Measurements from ENCODE around the gene SNAPC4. TPM values are rescaled to one million over a fixed set of nuclear protein-coding genes. Genes with fewer than 3 reads are reported as not detected.

Gene SNAPC4
- total and polyA plus RNA-seq, 9 donors: 3.7 to 9.6 (median 8.7) TPM

DNA sequence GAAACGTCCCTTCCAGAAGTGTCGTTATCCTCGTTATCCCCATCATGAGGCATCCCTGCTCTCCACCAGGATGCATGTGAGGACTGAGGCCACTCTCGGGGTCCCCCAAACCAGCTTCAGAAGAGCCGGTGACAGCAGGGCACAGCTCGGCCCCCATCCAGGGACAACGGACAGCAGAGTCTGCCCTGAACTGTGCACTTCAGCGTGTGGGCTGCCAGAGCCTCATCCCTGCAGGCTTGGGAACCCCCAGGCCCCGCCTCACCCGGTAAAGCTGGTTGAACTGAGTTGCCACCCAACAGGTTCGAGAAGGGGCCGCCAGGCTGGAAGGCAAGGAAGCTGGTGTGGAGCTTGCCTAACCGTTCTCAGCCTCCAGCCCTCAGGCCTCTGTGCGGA lies 25.8 kb downstream of the SNAPC4 start:
- Histone ChIP-seq H3K27ac (no peak overlapping the region), H3K36me3 (no peaks in the 10 kb centered on the region), H3K27me3 (no peaks in the 10 kb centered on the region), H3K4me3 (no peak overlapping the region), H3K9me3 (no peaks in the 10 kb centered on the region), H3K4me1 (ENCODE audit: insufficient read depth) (no peaks in the 10 kb centered on the region)
- intact Hi-C loops (cut with DNase I): no loop called here
- TF ChIP-seq EP300 (IDR thresholded peaks at IDR 0.05): no peak
- TF ChIP-seq, protein P1, sequence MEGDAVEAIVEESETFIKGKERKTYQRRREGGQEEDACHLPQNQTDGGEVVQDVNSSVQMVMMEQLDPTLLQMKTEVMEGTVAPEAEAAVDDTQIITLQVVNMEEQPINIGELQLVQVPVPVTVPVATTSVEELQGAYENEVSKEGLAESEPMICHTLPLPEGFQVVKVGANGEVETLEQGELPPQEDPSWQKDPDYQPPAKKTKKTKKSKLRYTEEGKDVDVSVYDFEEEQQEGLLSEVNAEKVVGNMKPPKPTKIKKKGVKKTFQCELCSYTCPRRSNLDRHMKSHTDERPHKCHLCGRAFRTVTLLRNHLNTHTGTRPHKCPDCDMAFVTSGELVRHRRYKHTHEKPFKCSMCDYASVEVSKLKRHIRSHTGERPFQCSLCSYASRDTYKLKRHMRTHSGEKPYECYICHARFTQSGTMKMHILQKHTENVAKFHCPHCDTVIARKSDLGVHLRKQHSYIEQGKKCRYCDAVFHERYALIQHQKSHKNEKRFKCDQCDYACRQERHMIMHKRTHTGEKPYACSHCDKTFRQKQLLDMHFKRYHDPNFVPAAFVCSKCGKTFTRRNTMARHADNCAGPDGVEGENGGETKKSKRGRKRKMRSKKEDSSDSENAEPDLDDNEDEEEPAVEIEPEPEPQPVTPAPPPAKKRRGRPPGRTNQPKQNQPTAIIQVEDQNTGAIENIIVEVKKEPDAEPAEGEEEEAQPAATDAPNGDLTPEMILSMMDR (IDR thresholded peaks at IDR 0.05): no peak
- TF ChIP-seq POLR2A (IDR thresholded peaks at IDR 0.05): no peak
- no peak for DNase-seq
- 77 to 86% (median 84%) methylated on average over 14 of the region's 14 CpGs for WGBS, 3 donors

DNA sequence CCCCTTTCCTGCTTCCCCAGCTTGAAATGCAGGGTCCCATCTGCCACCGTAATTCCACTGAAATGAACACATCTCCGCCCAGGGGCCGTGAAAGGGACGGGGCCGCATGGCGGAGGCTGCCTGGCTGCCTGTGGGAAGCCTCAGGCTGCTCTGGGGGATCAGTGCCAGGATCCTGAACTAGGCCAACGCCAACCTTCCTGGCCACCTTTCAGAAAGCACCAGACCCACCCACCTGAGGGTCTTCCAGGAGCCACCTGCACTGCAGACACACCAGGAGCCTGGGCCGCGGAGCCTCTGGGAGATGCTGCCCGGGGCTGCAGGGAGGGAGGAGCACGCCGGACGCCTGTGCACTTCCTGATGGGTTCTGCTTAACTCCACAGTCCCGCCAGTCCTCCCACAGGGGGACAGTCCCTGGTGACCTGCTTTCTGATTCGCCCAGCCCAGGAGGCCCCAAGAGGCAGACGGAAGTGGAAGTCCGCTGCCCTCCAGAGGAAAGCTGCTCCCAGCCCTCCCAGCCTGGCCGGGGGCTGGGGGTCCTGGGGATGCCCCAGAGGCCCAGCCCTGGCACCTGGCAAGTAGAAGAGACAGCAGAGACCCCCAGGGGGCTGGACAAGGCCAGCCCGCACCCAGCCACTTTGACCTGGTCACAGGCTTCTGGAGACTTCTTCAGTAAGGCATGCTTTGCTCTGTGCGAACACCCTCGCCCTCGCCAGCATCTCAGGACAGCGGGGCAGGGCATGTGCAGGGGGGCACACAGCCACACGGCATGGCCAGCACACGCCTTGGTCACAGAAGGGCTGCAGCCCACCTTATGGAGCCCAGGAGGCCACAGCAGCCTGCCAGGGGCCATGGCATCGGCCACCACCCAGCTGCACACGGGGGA lies 26.4 kb downstream of the SNAPC4 start, which contains the start of gene CARD9:
CARD9 (minus strand) TSS at position 370 of the 883 bp plus-strand sequence. CDS start 1,591 bp downstream, outside the sequence.
- TF ChIP-seq EP300 (IDR thresholded peaks at IDR 0.05) (no peak), POLR2A (IDR thresholded peaks at IDR 0.05) (no peak)
- TF ChIP-seq, protein P1 (IDR thresholded peaks at IDR 0.05): no peak
- Histone ChIP-seq H3K36me3 (no peaks in the 10 kb centered on the region), H3K27me3 (no peaks in the 10 kb centered on the region), H3K4me3 (no peak within 1 kb of the TSS), H3K9me3 (no peaks in the 10 kb centered on the region), H3K27ac (no peak within 1 kb of the TSS), H3K4me1 (ENCODE audit: insufficient read depth) (no peaks in the 10 kb centered on the region)
- intact Hi-C loops (cut with DNase I): no loop called here
- DNase-seq: no peak
- WGBS, 3 donors: 62 to 66% (median 65%) methylated on average over 19 to 27 of the region's 27 CpGs

GRCh38 chr9:136372561-136373299 lies 27.2 kb downstream of the SNAPC4 start:
- TF ChIP-seq POLR2A (IDR thresholded peaks at IDR 0.05) (no peak), EP300 (IDR thresholded peaks at IDR 0.05) (no peak)
- TF ChIP-seq, protein P1 (IDR thresholded peaks at IDR 0.05): no peak
- Histone ChIP-seq H3K9me3 (no peaks in the 10 kb centered on the region), H3K4me3 (no peak overlapping the region), H3K36me3 (no peaks in the 10 kb centered on the region), H3K27me3 (no peaks in the 10 kb centered on the region), H3K4me1 (ENCODE audit: insufficient read depth) (no peaks in the 10 kb centered on the region), H3K27ac (no peak overlapping the region)
- intact Hi-C loops (cut with DNase I): no loop called here
- DNase-seq: peak in 3 of 5 donors; percentile 52 to 71 (median 52)
- WGBS, 3 donors: 18 to 21% (median 21%) methylated on average over 12 to 21 of the region's 21 CpGs

- 80 to 84% (median 82%) methylated on average over 19 to 21 of the region's 21 CpGs for WGBS, 3 donors
- TF ChIP-seq, protein P1 (IDR thresholded peaks at IDR 0.05): no peak
- TF ChIP-seq POLR2A (IDR thresholded peaks at IDR 0.05) (no peak), EP300 (IDR thresholded peaks at IDR 0.05) (no peak)
- Histone ChIP-seq H3K27me3 (no peaks in the 10 kb centered on the region), H3K4me3 (no peak overlapping the region), H3K4me1 (ENCODE audit: insufficient read depth) (no peaks in the 10 kb centered on the region), H3K27ac (no peak overlapping the region), H3K36me3 (no peaks in the 10 kb centered on the region), H3K9me3 (no peaks in the 10 kb centered on the region)
- intact Hi-C loops (cut with DNase I): no loop called here
- no peak for DNase-seq
These were observed 28.0 kb downstream of the SNAPC4 start for GRCh38 chr9:136372006-136372405.

Data from ovary (tissue), 9 donors.